CD4-positive, alpha-beta T cell treated with Interleukin-1 beta for 1 hour (primary cell): ENCODE measurements around the gene KIFC3.
"Not testable (repeated sequence)": the region's sequence is repeated elsewhere in the genome, so short reads cannot be mapped to it uniquely, and the experiment has no call there.

Experiments used
- DNase-seq, 2 donors: peaks; one replicate each; pipeline ENCODE4 v3.0.0-alpha.2; 2020 to 2022

The KIFC3 gene

DNA sequence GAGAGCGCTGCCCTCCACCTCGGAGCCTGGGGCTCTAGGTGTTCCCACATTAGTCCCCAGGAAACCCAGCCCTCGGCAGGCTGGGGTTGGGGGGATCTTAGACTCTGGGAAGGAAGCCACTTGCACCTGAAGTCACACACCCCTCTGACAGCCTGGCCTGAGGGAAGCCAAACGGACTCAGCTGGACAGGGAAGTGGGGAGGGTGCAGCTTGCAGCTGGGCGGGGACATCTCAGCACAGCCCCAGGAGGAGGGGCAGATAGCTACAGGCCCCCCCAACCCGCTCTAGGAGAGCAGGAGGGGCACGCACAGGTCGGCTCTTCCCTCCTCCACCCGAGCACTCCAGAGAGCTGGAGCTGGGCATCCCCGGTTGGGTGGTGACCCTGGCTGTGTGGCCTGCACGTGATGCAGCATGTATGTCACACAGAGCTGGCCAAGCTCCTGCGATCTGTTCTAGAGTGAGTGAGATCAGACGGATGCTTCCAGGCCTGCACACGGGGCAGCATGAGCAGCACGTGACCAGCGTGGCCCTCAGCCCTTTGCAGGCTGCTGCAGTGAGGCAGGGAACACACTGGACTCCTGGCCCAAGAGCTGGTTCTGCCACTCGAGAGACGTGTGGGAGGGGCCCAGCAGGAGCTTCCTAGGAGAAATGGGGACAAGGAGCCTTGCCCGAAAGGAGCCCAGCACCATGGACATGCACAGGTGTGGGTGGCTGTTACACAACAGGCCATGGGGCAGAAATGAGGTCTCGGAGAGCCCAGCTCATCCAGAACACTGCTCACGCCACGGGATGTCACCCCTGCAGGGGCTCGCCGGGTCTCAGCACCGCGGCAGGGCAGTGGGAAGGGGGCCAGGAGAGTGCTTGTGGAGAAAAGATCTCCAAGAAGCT, 15.4 kb downstream of the KIFC3 start:
- no peak for DNase-seq

DNA sequence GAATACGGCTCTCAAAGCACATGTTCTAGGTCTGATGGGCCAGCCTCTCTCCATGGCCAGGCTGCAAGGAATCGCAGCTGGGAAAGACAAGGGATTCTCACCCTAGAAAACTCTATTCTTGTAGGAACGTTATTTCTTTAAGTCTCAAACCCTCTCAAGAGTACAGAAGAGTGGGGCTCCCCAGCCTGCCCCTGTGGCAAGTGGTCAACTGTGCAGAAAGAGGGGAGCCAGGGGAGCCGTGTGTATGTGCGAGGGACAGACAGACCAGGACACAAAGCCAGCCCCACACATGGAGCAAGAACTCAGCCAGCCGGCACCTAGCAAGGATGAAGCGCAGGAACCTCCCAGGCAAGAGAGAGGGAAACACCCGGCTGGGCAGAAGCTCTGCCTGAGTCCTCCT, 16.4 kb downstream of the KIFC3 start:
- DNase-seq, result no peak

DNA sequence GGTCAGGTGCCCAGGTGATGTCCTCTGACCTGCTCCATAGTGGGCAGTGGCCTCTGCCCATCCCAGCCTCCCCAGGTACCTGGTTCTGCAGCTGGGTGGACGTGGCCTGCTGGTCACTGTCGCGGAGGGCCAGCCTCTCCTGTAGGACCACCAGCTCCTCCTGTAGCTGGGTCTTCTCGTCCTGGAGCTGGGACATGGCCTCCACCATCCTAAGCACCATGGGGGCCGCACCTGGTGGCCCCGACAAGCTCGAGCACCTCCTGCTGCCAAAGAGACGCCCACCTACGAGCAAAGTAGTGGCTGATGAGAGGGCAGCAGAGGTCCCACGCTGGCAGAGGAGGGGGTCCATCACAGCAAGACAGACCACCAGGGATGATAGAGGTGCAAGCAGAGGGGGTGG, 16.9 kb downstream of the KIFC3 start:
- DNase-seq, result no peak

DNA sequence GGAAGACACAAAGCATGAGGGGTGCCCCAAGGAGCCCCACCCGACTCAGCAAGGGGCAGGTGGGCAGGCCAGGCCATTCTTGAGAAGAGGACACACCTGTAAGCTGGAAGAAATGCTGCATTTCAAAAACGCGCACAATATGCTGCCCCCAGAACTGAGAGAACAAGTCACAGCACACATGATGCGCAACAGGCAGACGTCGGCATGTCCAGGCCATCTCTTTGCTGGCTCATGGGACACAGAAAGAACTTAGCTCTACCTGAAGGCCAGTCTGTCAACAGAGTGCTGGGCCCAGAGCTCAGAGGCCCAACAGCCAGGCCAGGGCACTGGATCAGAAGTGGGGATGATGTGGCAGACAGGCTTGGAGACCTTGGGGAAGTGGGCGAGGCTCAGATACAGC, 18.0 kb downstream of the KIFC3 start:
- no peak for DNase-seq

DNA sequence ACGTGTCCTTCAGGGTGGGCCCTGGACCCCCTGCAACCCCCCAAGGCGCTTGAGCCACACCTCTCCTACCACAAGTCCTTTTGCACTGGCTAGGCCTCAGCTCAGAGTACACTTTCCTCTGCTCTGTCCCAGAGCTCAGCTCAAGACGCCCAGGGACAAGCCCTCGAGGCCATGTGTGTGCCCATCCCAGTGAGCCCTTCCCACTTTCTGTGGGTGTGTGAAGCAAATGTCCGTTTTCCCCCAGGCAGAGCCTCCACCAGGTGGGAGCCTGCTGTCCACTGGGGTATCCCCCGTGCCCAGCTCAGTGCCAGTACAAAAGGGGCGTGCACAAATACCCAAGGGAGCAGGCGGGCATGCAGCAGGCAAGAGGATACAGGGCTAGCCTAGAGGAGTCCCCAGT, 18.4 kb downstream of the KIFC3 start:
- no peak for DNase-seq

DNA sequence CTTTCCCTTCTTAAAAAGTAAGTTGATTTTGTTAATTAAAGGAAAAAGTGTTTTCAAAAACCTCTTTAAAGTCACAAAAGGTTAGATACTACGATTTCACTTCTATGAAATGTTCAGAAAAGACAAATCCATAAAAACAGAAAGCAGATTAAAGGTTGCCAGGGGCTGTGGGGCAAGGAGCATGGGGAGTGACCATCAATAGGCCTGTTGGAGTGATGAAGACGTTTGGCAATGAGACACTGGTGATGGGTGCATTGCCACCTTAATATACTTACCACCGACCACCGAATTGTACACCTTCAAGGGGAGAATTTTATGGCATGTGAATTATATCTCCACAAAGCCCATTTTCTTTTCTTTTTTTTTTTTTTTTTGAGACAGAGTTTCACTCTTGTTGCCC, 19.2 kb downstream of the KIFC3 start:
- no peak for DNase-seq

DNA sequence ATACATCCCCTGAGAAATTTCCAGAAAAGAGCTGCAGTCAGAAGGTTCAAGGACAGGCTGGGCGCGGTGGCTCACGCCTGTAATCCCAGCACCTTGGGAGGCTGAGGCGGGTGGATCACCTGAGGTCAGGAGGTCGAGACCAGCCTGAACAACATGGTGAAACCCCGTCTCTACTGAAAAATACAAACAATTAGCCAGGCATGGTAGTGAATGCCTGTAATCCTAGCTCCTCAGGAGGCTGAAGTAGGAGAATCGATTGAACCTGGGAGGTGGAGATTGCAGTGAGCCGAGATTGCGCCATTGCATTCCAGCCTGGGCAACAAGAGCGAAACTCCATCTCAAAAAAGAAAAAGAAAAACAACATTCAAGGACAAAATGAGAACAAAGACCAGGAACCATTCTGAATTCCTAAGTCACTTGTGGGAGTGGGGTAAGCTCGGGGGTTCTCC, 19.7 kb downstream of the KIFC3 start:
- not testable (repeated sequence) for DNase-seq

DNA sequence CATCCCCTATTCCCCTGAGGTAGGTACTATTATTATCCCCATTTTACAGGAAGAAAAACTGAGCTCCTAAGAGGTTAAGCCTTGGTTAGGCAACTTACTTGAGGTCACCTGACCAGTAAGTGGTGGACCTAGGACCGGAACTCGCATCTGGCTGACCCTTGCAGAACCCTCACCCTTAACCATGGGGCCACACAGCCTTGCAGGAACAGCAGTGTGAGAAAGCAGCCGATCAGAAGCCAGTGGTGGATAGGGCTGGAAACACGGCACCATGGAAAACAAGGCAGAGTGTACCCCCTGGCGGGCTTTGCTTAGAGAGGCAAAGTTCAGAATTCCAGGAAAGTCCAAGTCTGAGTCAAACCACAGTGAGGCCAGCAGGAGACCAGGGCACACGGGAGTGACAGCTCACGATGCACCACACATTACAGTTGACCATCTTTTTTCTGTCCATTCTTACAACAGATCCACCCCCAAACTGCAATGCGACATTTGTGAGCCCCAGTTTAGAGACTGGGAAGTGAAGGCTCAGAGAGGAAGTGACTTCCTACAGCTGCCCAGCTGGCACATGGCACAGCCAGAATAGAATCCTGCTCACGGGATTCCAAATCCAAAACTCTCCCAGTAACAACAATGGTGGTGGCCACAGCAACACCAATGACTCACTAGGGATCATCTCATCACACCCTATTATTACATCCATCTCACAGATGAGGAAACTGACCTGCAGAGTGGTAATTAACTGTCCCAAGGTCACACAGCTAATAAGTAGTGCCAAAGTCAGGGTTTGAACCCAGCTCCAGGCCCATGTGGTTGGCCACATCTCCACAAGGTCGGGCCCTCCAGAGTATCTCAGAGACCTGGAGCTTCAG, 20.3 kb downstream of the KIFC3 start:
- DNase-seq, result no peak

DNA sequence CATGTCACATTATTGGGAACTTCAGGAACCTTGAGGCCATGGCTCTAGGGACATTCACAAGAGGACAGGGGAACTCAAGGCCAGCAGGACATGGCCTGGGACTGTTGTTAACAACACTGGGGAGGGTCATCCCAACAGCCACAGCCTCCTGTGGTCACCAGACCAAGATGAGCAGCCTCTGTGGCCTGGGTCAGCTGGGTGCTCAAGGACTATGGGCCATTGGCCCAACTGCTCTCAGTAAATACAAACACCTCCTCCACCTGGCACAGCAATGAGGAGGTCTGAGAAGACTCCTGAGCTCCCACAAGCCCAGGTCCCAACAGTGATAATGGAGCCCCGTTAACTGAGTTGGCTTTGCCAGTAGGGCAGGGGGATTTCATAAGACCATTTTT, 20.9 kb downstream of the KIFC3 start:
- no peak for DNase-seq

DNA sequence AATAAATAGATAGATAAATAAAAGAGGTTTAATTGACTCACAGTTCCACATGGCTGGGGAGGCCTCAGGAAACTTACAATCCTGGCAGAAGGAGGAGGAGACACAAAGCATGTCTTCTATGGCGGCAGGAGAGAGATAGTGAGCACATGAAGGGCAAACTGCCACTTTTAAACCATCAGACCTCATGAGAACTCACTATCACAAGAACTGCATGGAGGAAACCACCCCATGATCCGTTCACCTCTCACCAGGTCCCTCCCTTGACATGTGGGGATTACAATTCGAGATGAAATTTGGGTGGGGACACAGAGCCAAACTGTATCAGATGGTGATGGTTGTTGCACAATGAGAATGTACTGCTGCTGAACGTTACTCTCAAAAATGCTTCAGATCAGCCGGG, 22.5 kb downstream of the KIFC3 start:
- DNase-seq, result not testable (repeated sequence)

DNA sequence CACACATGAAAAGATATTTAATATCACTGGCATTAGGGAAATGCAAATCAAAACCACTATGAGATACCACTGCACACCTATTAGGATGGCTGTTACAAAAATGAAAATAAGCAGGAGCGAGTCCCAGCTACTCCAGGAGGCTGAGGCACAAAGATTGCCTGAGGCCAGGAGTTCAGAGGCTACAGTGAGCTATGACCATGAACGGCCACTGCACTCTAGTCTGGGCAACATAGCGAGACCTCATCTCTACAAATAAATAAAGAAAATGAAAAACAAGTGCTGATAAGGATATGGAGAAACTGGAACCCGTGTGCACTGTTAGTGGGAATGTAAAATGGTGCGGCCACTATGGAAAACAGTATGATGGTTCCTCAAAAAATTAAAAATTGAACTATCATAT, 23.6 kb downstream of the KIFC3 start:
- no peak for DNase-seq

DNA sequence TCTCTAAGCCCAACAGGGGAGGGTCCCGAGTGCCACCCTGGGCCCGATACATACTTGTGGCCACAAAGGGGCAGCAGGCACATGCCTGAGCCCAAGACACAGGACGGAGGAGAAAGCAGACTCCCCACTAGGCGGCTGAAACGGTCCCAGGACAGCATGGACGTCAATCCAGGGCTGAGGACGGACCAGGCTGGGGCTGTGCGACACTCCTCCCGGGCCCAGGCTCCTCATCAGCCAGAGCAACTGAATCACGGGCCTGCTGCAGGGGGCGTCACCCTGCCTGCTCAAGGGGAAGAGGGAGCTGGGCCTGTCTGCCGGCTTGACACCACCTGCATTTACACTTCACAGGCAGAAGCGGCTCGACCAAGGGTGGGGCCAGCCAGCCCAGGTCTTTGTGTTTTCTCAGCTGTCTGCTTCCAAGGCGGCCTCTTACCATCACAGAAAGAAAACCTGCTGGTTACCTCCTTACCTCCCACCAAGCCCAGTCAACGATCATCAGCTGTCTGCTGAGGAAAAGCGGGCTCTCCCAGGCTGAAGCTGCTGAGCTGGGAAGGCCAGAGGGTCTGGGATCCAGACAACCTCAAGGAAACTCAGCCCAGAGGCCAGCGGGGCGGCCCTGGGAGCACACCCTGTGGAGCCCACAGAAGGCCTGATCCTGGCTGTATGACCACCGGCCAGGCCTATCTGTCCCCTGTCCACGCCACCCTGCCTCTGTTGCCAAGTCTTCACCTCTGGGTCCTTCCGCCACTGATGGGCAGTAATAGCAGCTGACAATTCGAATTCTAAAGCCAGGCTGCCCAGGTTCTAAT, 26.4 kb downstream of the KIFC3 start:
- no peak for DNase-seq

DNA sequence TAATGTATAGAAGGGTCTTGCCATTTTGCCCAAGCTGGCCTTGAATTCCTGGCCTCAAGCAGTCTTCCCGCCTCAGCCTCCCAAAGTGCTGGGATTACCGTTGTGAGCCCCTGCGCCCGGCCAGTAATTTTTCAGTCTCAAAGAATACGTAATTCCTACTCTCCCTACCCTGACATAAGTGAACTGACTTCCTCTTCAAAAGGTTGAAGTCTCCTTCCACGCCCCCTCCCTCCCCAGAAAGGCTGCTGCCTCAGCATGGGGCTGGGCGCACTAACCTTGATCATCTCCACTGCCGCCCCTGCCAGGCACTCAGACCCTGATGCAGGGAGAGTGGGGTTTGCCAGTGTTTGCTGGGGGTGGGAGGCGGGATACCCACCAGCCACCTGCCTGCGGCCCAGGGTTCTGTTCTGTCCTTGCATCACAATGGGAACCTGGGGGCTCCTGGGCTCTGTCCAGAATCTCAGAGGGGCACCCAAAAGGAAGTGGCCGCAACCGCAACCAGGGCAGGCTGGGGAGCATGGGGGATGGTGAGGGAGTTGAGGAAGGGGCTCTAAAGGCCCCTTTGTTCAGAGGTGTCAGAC, 27.5 kb downstream of the KIFC3 start:
- no peak for DNase-seq

DNA sequence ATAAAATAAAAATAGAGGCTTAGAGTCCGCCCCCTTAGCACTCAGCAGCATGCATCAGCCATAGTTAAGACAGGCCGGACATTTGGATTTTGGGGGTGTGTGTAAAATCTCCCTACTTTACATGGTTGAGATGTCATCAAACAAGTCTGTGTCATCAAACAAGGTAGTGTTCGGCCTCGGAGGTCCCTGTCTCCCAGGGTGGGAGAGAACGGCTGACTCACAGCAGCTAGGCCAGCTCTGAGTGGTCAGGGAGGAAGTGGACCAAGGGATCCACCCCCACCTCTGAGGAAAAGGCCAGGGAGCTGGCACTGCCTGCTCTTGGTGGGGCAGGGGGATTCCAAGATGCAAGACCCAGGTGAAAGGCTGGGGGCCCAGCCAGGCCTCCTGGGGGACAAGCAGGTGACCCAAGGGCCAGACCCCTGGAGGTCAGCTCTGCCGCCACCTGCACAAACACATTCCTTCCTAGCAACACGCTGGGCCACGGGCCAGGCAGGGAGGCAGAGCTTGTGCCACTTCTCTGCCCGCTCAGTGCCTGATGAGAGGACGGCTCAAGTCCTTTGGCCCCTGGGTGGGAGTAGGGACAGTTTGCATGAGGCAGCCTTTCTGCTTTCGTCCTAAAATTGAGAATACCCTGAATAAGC, 28.5 kb downstream of the KIFC3 start:
- no peak for DNase-seq

DNA sequence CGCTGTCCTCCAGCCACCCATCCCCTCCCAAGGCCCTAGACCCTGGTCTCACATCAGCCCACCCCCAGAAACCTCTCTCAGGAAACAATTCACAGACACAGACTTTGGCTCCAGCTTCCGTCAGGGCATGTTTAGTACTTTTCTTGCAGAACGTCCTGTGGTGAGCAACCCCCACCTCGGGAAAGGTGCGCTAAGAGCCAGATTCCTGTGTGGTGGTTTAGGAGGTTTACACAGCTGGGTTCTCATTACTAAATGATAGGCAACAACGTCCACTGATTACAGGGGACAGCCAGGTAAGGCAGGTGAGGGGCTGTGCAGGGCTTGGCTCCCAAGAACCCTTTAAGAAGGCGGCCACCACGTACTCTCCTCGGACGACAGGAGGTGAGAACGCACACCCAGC, 29.3 kb downstream of the KIFC3 start:
- no peak for DNase-seq

DNA sequence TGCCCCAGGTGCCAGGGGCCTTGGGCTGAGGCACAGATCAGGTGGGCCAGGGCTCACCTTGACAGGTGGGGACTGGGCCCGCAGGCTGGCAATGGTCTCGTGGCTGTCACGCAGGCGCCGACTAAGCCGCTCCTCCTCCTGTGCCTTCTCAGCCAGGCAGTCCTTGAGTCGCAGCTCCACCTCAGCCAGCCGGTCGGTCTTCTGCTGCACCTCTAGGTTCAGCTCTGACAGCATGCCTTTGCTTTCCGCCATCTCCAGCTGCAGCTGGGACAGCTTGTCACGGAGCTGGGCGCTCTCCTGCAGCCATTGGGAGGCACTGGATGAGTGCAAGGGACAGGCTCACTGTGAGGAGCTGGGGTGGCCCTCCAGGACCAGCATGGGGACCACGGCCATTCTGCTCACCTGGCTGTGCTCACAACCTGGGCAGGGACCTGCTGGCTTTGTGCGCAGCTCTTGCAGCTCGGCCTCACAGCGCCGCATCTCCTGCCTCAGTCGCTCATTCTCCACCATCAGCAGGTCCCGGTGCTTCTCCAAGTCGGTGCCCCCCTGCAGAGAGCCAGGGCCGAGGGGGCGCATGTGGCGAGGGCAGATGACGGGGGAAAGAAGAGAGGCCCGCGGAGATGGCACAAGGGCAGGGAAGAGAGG, 31.0 kb downstream of the KIFC3 start:
- no peak for DNase-seq

DNA sequence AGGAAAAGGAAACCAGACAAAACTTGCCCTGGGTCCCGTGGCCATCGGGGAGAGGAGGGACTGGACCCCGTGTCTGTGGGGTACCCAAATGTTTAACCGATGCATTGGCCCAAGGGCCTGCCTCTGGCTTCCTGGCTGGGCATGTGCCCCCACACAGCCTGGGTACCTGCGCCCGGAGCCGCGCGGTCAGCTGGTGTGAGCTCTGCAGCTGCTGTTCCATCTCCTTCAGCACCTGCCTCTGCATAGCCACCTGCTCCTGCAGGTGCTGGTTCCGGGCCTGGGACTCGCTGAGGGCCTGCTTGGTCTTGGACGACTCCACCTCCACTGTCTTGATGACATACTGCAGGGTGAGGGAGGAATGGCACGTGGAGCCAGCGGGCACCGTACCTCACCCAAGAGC, 31.9 kb downstream of the KIFC3 start:
- DNase-seq, result no peak

DNA sequence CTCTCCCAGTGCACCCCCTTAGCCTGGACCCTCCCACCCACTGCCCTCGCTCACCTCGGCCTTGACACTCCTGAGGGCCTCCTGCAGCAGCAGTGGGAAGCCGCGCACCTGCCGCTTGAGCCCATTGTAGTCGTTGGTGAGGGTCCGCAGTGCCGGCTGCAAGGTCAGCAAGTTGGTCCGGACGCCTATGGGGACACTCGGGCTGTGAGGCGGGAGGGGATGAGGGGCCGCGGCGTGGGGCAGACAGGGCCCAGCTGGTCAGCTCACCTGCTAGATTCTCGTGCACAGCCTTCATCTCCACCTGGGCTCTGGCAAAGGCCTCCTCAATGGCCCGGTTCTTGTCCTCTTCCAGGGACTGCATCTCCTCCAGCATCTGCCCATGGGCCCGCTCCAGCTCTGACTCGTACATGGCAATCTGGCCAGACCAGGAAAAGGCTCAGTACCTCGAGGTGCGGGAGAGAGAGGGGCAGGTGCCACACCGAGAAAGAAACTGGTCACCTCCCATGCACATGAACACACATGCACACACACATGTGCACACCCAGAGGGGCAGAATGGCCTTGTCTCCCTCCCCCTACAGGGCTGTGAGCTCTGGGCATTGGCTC, 32.6 kb downstream of the KIFC3 start:
- no peak for DNase-seq

DNA sequence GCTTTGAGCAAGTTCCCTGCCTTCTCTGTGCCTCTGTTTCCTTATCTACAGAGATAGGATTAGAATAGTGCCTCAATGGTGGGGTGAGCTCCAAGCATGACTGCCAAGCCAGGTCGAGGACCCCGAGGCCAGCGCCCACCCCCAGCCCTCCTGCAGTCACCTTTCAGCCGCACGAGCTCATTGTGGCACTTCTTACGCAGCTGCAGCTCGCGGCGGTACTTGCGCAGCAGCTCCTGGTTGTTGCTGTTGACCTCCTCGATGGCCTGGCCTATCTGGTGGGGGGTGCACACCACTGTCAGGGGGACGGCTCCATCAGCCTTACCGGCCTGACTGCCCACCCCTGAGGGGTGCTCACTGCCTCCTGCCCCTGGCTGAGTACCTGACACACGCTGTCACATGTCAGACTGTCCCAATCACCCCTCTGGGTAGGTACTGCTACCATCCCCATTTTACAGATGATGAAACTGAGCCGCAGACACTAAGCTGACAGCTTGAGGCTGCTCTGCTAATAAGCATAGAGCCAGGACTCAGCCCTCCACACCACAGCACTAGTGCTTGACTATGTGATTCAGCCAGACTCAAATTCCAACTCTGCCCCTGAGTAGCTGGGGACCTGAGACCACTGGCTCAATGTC, 35.5 kb downstream of the KIFC3 start:
- no peak for DNase-seq

DNA sequence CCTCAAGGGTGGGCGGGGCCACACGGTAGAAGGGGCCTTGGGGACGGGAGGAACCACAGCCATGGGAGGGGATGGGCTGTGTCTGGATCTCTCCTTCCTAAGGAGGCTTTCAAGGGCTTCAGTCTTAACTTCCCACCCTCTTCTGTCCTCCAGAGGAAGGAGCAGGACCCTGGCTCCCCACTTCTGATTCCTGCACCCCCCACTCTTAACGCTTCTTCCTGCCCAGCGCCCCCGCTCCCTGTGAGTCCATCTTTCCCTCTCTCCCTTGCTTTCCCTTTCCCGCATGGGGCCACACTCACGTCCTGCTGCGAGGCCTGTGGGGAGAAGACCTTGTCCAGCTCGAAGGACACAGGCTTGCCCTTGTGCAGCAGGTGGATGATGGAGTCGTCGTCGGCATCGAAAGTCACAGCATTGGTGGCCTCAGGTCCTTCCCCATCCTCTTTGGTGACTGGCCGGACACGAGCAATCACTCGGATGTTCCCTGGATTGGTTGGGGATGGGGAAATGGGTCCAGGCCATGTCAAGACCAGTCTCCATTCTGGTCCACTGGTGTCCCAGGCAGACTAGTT, 37.0 kb downstream of the KIFC3 start:
- DNase-seq, result no peak
